22Rv1 (cell line): Measurements from ENCODE around the gene NDFIP2.

Source experiments
- H3K27ac ChIP-seq: fragments of 450-650 bp; 2 replicates; pipeline ENCODE4 v1.5.1; 2017
- ZFX ChIP-seq: fragments of 450-650 bp; IDR thresholded peaks from 2 replicates; pipeline ENCODE4 v1.6.1; 2017; ENCODE audit warnings: antibody characterized with exemption, borderline replicate concordance
- TF ChIP-seq, protein P1 (sequence below): fragments of 450-650 bp; IDR thresholded peaks from 2 replicates; pipeline ENCODE4 v1.5.1; 2017; ENCODE audit warnings: mild to moderate bottlenecking

Gene NDFIP2, protein sequence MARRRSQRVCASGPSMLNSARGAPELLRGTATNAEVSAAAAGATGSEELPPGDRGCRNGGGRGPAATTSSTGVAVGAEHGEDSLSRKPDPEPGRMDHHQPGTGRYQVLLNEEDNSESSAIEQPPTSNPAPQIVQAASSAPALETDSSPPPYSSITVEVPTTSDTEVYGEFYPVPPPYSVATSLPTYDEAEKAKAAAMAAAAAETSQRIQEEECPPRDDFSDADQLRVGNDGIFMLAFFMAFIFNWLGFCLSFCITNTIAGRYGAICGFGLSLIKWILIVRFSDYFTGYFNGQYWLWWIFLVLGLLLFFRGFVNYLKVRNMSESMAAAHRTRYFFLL

DNA sequence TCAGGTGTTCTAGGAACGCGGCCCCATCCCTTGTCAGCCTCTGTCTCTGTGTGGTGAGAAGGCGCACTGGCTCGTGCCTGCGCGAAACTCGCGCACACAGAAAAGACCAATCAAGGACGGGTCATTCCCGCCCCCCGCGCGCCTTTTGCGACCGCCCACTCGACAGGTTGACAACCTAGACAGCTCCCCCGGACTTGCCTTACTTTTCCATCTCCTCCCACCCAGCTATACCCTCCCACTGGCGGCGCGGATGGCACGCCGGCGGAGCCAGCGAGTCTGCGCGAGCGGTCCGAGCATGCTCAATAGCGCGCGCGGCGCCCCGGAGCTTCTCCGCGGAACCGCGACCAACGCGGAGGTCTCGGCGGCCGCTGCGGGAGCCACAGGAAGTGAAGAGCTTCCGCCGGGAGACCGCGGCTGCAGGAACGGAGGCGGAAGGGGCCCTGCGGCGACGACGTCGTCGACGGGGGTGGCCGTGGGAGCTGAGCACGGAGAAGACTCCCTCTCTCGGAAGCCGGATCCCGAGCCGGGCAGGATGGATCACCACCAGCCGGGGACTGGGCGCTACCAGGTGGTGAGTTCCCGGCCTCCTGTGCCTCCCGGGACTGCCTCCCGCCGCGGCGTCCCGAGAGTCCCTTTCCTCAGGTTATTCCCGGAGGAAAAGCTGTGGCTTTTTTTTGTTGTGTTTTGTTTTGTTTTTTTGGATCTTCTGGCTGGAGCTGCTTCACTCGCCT, at the start of gene NDFIP2:
Gene NDFIP2, plus strand, starts transcription at position 202 of the 731 bp plus-strand sequence. Its CDS starts 49 bp downstream, at position 251.
- TF ChIP-seq ZFX, result no peak
- TF ChIP-seq, protein P1, sequence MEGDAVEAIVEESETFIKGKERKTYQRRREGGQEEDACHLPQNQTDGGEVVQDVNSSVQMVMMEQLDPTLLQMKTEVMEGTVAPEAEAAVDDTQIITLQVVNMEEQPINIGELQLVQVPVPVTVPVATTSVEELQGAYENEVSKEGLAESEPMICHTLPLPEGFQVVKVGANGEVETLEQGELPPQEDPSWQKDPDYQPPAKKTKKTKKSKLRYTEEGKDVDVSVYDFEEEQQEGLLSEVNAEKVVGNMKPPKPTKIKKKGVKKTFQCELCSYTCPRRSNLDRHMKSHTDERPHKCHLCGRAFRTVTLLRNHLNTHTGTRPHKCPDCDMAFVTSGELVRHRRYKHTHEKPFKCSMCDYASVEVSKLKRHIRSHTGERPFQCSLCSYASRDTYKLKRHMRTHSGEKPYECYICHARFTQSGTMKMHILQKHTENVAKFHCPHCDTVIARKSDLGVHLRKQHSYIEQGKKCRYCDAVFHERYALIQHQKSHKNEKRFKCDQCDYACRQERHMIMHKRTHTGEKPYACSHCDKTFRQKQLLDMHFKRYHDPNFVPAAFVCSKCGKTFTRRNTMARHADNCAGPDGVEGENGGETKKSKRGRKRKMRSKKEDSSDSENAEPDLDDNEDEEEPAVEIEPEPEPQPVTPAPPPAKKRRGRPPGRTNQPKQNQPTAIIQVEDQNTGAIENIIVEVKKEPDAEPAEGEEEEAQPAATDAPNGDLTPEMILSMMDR, result no peak
- peak within 1 kb of the TSS; percentile 93 for H3K27ac ChIP-seq

DNA sequence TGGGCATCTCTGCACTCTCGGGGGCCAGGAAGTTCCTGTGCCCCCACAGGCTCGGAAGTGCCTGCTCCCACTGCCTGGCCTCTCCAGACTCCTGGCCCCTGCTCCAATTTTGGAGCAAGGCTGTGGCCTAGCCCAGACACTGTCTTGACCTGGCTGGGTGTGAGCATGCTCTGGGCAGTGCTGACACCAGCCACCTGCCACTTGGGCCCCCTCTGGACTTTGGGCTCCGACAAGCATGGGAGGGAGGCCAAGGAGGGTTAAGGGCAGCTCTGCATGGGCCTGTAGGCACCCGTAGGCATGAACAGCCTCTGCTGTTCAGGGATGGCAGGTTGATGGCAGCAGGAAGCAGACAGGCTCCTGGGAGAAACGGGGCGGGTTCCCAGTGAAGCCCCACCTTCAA, 48.9 kb upstream of the NDFIP2 start:
- no peak overlapping the region for H3K27ac ChIP-seq
- TF ChIP-seq ZFX, result no peak
- TF ChIP-seq, protein P1, result no peak

DNA sequence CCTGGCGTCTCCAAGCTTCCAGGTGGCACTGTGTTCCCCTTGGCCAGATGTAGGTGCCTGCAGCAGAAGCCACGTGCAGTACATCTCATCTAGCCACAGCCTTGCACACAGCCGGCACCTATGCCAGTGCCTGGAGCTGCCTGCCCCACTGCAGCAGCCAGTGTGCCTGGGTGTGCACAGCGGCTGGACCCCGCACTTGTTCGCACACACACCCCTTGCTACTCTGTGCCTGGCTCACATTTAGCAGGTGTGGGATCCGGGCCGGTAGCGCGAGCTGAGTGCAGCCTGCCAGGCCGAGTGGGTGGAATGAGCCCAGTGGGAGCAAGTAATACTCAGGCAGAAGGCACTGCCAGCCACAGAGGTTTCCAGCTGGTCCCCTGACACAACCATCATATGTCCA, 48.0 kb upstream of the NDFIP2 start:
- H3K27ac ChIP-seq, result no peak overlapping the region
- no peak for TF ChIP-seq ZFX
- TF ChIP-seq, protein P1, result no peak

DNA sequence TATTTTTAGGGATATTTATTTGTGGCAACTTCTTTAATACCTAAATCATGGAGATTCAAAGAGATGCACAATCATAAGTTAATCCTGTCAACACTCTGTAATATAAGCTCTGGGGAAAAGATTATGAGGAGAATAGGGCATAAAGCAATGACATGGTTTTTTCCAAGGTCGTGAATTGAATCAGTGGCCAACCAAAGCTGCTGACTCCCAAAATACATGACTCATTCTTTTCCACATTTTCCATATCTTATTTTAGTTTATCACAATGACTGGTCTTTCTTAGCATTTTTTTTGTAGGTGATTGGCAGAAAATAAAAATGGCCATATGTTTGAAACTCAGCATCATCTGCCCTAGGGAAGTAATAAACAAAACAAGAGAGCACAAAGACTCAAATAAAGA, 46.4 kb upstream of the NDFIP2 start:
- TF ChIP-seq, protein P1, result no peak
- no peak for TF ChIP-seq ZFX
- no peak overlapping the region for H3K27ac ChIP-seq

DNA sequence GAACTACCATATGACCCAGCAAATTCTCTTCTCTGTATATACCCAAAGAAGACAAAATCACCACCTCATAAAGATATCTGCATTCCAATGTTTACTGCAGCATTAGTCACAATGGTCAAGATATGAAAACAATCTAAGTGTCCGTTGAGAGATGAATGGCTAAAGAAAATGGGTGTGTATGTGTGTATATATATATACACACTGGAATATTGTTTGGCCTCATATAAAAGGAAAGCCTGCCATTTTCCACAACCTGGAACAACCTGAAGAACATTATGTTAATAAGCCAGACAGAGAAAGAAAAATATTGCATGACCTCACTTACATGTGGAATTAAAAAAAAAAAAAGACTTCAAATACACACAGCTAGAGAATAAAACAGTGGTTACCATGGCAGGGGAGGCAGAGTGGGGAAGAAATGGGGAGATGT, 45.4 kb upstream of the NDFIP2 start:
- TF ChIP-seq, protein P1, result no peak
- TF ChIP-seq ZFX, result no peak
- no peak overlapping the region for H3K27ac ChIP-seq

DNA sequence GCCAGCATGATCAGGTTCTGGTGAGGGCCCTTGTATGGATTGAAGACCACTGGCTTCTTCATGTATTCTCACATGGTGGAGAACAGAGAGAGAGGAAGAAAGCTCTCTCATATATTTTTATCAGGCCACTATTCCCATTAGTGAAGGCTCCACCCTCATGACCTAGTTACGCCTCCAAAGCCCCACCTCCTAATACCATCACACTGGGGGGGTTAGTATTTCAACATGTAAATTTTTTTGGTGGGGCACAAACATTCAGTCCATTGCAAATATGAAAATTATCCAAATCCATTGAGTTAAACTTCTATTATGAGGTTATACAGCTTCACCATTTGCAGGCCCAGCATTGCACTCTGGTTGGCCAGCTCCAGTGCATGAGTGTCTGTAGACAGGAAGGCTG, 41.7 kb upstream of the NDFIP2 start:
- TF ChIP-seq ZFX, result no peak
- TF ChIP-seq, protein P1, result no peak
- H3K27ac ChIP-seq, result no peak overlapping the region
